Stimulated activated CD4-positive, alpha-beta T cell treated with anti-CD3 and anti-CD28 coated beads, Interleukin-1b, Interleukin-23, amount 100 ng/mL, for 4 hours (primary cell): ENCODE measurements around the gene CATSPER2.
"Not testable (repeated sequence)": the region's sequence is repeated elsewhere in the genome, so short reads cannot be mapped to it uniquely, and the experiment has no call there.

ENCODE experiments used
- DNase-seq, 2 donors: peaks; one replicate each; pipeline ENCODE4 v3.0.0-alpha.2; 2020; ENCODE audit warnings: low read depth in 2 of 2

The CATSPER2 gene

DNA sequence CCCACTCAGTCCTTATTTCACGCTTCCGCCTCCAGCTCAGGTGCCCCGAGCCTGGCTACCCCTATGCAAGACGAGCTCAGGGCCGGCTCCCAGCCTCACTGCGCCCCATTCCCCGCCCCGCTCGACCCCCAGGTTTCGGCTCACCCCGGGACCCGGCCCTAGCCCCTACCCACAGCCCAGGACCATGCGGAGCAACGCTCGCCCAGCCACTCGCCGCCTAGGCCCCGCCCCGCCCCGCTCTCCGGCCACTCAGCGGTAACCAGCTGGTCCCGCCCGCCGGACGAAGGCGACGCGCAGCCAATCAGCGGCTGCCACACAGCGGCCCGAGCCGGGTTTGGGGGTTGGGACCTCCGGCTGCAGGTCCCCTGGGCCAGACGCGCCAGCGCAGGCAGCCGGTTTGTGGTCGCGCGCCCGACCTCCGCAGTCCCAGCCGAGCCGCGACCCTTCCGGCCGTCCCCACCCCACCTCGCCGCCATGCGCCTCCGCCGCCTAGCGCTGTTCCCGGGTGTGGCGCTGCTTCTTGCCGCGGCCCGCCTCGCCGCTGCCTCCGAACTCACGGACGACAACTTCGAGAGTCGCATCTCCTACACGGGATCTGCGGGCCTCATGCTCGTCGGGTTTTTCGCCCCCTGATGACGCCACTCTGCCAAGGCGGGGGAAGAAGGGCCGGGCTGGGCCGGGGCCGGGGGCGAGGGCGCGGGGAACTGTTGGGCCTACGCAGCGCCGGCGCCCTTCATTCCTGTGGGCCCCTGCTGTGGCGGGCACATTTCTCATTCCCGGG, at the start of gene CATSPER2:
TSS of gene CATSPER2 (minus strand) at position 196 of the 781 bp plus-strand sequence. CDS start 783 bp downstream, outside the sequence.
- DNase-seq = no peak

DNA sequence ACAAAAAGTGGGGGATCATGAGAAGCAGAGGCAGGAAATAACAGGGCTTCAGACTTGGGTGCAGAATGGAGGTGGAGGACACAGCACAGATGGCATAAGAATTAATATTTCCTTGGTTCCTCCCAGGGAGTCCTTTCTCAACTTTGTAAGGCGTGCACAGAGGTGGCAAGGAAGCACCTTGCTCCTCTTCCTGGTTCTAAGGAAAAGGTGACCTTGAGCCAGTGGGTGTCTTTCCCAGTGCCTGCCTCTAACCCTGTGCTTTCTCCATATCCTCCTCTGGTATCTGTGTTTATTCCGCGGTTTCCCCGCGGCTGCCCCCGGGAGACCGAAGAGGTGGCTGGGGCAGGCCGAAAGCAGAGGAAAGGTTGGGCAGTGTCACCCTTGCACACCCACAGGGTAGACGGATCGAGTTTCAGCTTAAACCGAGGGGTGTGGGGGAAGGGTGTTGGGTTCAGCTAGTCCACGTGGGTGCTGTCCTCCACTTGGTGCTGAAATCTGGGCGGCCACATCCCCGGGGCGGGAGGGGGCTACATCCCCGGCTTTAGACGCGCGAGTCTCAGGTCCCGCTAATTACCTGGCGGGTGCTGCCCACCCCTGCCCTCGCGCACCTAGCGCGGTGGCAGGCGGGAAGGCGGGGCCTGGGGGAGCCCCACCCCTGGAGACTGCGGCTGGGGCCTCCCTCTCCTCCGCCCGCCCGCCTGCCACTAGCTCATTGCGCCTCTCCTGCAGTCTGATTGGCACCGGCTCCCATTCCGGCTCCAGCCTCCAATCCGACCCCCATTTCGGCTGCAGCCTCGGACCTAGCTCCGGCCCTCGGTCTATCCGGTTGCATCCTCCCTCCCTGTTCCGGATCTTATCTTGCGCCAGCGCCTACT, 44.7 kb upstream of the CATSPER2 start, which contains the start of gene CKMT1A:
TSS of gene CKMT1A (plus strand) at position 712 of the 875 bp plus-strand sequence. CDS start 192 bp downstream, outside the sequence.
- DNase-seq = not testable (repeated sequence)

DNA sequence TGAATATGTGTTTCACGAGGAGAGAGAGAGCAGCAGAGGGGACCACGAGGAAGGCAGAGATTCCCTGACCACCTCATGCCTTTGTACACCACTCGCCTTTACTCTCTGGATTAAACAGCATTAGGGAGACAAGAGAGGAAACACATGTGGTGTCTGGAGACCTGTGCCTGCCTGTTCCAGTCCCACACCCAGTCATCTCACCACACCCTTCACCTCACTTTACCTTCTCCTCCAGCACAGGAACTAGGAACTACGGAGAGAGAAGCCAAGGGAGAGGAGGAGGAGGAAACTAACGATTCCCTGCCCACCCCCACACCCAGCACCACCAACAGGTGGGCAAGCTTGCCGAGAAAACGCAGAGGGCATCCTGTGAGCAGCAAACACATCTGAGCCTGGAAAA, 44.0 kb upstream of the CATSPER2 start:
- not testable (repeated sequence) for DNase-seq

DNA sequence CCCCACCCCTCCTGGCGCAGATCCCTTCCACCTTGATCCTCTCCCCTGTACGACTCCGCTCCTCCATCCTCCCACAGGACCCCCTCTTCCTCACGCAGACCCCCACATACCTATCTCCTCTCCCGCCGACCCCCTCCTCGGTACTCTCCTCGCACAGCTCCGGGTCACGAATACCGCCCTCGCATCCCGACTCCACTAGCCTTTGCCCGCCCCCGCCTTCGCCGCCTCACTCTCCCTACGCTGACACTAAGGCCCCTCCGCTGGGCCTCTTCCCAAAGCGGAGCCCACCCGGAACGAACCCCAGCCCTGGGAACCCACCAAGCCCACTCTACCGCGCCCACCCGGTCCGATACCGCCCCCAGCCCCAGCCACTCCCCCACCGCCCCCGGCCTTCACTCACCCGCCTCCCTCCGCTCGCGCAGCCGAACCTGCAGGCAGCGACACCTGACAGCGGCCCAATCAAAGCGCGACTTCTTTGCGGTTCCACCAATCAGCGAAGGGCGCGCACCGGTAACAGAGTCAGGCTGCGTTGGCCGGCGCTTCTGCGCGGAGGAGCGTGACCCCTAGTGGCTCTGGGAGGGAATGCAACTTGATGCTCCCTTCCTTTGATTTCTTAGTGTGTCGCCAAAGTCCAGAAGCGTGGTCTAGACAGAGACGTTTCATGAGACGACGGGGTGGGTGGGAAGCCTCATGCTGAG, 41.1 kb upstream of the CATSPER2 start:
- not testable (repeated sequence) for DNase-seq

DNA sequence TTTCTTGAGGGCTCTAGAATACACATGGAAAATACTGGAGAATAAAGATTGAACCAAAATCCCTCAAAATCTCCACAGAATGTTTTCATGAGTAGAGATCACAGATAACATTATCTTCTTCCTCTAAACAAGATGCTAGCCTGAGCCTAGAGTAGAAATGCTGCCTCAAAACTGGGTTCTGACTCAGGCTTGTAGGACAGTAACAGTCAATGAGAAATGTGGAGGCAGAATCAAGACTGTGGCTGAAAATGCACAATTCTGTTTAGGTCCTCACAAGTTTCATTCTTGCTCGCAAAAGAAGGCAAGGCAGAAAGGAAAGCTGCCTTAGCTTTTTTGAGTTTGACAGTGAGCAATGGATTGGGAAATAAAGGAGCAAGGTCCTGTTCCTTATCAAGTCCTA, 25.5 kb upstream of the CATSPER2 start:
- not testable (repeated sequence) for DNase-seq

DNA sequence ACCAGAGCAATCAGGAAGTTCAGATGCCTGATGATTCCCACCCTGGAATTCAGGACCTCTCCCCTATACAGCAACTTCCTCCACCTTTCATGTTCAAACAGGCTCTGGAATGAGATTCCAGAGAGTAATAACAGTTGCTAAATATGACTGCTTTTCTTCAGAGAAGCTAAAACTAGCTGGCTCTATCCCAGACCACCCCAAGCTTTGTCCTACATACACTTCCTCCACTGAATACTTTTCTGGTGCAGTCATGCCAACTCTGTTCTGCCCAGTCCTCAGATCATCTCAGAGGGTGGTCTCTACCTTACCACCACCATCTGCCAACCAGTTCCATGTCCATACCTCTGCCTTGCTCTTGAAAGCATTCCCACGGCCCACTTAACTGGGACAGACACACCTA, 17.5 kb upstream of the CATSPER2 start:
- DNase-seq = not testable (repeated sequence)

DNA sequence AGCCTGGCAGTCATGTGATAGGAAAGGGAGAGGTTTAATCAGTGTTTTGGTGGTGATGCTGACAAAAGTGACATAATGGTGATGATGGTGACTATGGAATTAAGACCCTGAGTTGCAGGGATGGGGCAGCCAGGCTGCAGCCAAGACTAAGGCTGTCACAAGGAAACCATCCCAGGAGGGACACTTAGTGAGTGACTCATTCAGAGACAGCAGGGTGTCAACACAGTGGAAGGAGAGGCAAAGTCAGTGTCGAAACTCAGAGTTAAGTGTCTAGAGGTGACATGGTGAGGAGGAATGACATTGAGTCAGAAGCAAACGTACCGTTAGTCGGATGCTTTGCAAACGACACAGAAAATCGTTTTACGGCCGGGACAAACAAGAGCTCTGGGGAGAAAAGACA, 14.7 kb upstream of the CATSPER2 start:
- DNase-seq = not testable (repeated sequence)

DNA sequence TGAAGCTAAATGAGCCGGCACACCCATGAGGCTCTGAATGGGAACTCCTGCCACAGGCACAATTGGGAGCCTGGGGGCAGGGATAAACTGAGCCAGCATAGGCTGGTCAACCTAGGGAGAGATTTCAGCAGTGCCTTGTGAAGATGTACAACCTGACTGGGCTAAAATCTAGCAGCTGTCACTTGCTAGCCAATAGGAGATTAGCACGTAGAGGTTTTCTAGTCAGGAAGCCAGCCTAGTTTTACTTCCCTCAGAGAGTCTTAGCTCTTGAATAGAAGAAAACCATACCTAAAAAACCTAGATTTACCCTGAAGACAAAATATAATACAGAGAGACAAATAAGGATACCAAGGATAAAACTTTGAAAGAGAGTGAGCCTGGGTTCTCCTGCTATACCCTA, 13.6 kb upstream of the CATSPER2 start:
- DNase-seq = not testable (repeated sequence)

DNA sequence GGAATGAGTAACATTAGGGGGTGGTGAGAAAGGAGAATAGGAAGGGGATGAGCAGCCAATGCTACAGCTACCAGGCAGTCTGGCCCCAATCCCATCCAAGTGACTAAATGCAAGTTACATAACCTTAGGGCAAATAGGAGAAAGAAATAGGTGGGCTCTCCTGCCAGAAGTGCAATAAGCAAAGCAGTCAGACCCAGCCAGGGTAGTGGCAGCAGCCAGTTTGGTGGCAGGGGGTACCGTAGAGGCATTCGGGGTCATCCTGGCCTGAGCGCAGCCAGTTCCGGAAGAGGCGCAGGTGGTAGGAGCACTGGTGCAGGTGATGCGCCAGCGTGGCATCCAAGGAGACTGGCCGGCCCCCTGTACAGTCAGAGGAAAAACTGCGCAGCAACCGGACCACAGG, 11.1 kb upstream of the CATSPER2 start:
- DNase-seq = not testable (repeated sequence)

DNA sequence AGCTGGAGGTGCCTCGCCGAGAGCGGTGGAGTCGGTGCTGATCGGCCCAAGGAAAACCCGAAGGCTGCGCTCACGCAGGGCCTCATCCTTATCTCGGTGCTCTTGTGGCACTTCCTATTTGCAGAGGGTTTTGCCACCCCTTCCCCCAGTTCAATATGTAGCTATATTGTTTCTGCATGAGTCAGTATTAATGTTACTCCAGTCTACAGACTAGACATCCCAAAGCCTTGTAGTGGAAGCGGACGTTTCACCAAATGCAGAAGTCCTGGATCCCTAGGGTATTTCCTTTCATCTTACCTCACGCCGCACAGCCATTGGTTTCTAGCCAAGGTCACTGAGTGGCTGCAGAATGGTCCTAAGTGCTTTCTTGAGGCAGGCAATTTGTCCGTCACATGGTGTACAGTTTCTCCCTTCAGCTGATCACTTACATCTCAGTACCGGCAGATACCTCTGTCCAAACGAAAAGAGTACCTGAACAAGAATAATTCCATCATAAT, 834 bp upstream of the CATSPER2 start:
- DNase-seq = not testable (repeated sequence)

DNA sequence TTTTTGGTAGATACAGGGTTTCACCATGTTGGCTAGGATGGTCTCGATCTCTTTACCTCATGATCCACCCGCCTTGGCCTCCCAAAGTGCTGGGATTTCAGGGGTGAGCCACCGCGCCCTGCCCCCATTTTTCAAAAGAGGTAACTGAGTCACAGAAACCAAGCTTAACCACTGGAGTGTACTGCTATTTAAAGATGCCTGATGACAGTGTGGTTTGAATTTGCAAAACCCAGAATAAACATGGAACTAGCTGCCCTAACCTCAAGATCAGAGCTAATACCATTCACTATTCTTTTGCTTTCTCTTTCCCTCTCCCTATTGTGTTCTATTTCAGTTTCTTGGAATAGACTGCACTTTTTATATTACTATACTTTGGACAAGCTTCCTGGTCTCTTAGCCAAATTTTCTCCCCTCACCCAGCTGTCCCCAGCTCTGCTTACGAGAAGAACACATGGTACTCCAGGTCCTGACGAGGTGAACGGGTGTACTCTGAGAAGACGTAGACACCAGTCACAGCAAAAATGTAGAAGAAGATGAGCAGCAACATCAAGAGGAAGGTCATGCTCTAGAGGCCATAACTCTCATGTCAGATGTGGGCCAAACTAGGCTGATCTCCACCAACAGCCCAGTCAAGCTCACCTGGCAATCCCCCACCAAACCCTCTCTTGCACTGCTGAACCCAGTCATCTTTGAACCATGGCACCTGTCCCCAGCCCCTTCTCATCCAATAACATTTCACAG, 10.0 kb downstream of the CATSPER2 start:
- not testable (repeated sequence) for DNase-seq

DNA sequence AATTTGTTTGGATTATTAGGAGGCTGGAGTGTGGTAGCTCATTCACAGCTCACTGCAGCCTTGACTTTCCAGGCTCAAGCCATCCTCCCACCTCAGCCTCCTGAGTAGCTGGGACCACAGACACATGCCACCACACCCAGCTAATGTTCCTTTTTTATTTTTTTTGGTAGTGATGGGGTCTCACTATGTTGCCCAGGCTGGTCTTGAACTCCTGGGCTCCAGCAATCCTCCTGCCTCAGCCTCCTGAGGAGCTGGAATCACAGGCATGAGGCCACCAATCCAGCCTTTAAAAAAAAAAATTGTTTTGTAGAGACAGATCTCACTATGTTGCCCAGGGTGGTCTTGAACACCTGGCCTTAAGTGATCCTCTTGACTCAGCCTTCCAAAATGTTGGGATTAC, 21.7 kb downstream of the CATSPER2 start:
- DNase-seq = not testable (repeated sequence)

DNA sequence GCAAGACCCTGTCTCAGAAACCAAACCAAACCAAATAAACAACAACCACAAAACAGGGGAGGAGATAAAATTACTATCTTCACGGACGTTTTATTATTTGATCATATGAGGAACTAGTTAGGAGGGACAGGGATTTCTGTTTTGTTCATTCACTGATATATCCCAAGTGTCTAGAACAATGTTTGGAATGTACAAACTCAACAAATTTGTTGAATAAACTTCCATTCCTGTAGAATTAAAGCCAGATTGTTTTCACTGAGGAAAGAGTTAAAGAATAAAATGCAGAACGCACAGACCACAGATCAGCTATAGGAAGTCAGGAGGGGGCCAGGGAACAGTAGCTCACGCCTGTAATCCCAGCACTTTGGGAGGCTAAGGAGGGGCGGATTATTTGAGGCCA, 23.5 kb downstream of the CATSPER2 start:
- DNase-seq = no peak

DNA sequence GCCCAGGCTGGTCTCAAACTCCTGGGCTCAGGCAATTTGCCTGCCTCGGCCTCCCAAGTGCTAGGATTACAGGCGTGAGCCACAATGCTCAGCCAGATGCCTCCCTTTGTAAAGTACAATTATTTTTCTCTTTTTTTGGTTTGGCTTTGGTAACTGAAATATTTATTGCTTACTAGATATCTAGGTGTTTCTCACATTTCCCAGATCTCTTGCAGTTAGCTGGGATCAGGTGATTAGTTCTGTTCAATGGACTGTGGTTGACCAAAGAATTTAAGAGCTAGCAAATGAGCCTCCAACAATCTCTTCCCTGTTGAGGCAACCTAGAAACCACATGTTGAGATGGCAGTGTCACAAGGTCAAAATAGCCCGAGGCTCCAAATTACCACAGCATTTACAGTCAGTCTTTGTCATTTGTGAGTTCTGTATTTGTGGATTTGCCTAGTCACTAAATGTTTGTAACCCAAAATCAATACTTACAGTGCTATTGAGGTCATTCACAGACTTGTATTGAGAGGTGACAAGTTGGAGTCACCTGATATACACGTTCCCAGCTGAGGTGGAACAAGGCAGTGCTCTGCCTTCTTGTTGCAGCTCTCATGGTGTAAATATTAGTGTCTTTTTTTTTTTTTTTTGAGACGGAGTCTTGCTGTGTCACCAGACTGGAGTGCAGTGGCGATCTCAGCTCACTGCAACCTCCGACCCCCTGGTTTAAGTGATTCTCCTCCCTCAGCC, 26.4 kb downstream of the CATSPER2 start:
- DNase-seq = not testable (repeated sequence)

DNA sequence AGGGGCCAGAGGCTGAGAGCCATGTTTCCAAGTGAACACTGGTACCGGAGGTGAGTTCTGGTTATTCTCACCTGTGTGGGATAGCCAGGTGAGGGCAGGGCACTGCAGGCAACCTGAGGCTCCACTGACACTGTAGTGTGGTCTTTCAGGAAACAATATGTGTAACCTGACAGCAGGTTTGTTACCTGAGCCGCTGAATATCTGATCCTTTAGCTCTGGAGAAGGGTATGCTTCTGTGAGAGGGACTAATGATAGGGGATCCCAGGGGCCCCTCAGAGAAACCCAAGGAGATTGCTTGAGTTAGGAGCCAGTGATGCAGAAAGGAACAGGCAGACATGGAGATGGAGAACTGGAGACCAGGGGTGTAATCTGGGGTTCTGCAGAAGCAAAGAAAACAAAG, 29.9 kb downstream of the CATSPER2 start, which contains the start of gene STRC:
TSS of gene STRC (minus strand) at position 101 of the 400 bp plus-strand sequence. CDS start at position 23, 78 bp downstream.
- not testable (repeated sequence) for DNase-seq

DNA sequence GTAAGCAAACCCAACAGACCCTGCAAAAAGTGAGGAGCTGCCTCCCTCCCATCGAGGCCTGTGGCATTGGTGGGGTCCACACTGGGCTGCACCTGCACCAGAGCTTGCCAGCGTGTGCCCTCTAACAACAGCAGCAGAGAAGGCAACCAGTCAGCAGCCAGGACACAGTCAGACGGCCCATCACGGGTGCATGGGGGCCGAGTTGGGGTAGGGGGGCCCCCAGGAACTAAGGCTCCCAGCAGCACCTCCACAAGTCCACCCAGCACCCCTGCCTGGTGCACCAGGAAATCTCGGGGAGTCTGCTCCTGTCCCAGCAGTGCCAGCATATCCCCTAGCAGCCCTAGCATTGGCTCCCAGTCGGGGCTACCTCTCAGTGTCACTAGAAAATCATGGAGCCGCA, 30.9 kb downstream of the CATSPER2 start:
- not testable (repeated sequence) for DNase-seq

DNA sequence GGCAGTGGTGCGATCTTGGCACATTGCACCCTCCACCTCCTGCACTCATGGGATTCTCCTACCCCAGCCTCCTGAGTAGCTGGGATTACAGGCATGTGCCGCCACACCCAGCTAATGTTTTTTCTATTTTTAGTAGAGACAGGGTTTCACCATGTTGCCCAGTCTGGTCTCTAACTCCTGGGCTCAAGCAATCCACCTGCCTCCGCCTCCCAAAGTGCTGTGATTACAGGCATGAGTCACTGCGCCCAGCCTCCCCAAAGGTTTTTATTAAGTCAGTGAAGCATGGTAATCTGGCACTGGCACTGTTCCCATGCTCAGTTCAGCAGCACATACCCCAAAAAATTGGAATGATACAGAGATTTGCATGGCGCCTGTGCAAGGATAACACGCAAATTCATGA, 46.4 kb downstream of the CATSPER2 start:
- not testable (repeated sequence) for DNase-seq

DNA sequence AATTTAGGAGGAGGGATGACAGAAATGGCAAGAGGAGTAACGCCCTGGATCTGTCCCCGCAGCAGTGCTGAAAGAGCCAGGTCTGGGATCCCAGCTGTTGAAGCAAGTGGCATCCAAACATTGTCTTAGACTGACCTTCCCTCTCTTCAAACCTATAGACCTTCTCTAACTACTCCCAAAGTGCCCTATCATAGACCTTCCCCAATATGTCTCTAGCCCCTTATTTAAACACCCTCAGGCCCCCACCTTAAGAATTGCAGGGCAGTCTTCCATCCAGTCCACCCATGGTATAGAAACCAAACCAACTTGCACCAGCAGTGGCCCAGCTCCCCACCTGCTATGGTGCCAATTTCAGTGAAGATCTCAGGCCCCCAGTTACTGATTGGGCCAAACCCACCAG, 48.4 kb downstream of the CATSPER2 start:
- not testable (repeated sequence) for DNase-seq

DNA sequence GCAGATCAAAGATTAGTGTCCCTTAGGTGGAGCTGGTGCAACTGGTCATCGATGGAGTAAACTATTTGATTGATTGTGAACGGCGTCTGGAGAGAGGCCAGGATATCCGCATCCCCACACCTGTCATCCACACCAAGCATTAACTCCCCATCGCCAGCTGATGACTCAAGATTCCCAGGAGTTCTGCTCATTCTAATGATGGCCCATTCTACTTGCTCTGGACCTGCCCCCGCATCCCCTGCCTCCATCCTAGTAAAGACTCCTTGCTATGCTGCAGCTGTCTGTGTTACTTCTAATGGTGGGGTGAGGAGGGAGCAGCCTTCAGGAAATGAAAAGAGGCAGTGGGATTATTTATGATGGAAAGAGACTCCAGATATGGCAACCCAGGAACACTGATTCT, 49.5 kb downstream of the CATSPER2 start:
- not testable (repeated sequence) for DNase-seq
